ENCODE measurements around the gene ADAMTSL2.

Gene ADAMTSL2

GRCh38 chr9:133505901-133506652 is 28.4 kb upstream of the ADAMTSL2 start:
- no peak for TF ChIP-seq CTCF (conservative IDR thresholded peaks at IDR 0.05; ENCODE audit: low read depth, low read length)
- DNase-seq (ENCODE audit: low read depth): no peak
- H3K4me3 ChIP-seq (ENCODE audit: low read length): no peak overlapping the region

- H3K4me3 ChIP-seq (ENCODE audit: low read length): no peak overlapping the region
- TF ChIP-seq CTCF (conservative IDR thresholded peaks at IDR 0.05; ENCODE audit: low read depth, low read length): no peak
- DNase-seq (ENCODE audit: low read depth): no peak
Observed at GRCh38 chr9:133506653-133507038, 27.9 kb upstream of the ADAMTSL2 start.

GRCh38 chr9:133507246-133507965 is 27.1 kb upstream of the ADAMTSL2 start:
- TF ChIP-seq CTCF (conservative IDR thresholded peaks at IDR 0.05; ENCODE audit: low read depth, low read length): no peak
- H3K4me3 ChIP-seq (ENCODE audit: low read length): no peak overlapping the region
- DNase-seq (ENCODE audit: low read depth): no peak

GRCh38 chr9:133508046-133508445 is 26.5 kb upstream of the ADAMTSL2 start:
- no peak for DNase-seq (ENCODE audit: low read depth)
- TF ChIP-seq CTCF (conservative IDR thresholded peaks at IDR 0.05; ENCODE audit: low read depth, low read length): no peak
- H3K4me3 ChIP-seq (ENCODE audit: low read length): no peak overlapping the region

GRCh38 chr9:133509179-133510083 is 25.1 kb upstream of the ADAMTSL2 start:
- TF ChIP-seq CTCF (conservative IDR thresholded peaks at IDR 0.05; ENCODE audit: low read depth, low read length): no peak
- DNase-seq (ENCODE audit: low read depth): no peak
- H3K4me3 ChIP-seq (ENCODE audit: low read length): no peak overlapping the region

GRCh38 chr9:133510926-133511505 is 23.5 kb upstream of the ADAMTSL2 start:
- no peak for TF ChIP-seq CTCF (conservative IDR thresholded peaks at IDR 0.05; ENCODE audit: low read depth, low read length)
- no peak overlapping the region for H3K4me3 ChIP-seq (ENCODE audit: low read length)
- DNase-seq (ENCODE audit: low read depth): no peak

Data from retinal pigment epithelial cell (primary cell).